ENCODE measurements around the gene EPB41L5. TPM values are rescaled to one million over a fixed set of nuclear protein-coding genes. Genes with fewer than 3 reads are reported as not detected.

The EPB41L5 gene
- 3.4 to 5.7 TPM (median 5.4 TPM) in 5 replicates for total RNA-seq (2022; extraction: Qiagen RNA extraction; ENCODE audit: low read depth)

GRCh38 chr2:120012771-120013596 is at the start of gene EPB41L5:
EPB41L5 (plus strand) TSS chr2:120013077; CDS start chr2:120019085, 6,008 bp downstream.

GRCh38 chr2:120223034-120223912 is 210.4 kb downstream of the EPB41L5 start, which contains the start of gene TMEM185B:
TMEM185B (minus strand) TSS chr2:120223400; CDS start chr2:120222976, 424 bp downstream.

Other genes starting within 250 kb of the EPB41L5 start
- 41.4 to 57.1 TPM (median 46.8 TPM) in 5 replicates for gene TMEM185B, start 210.3 kb downstream of the EPB41L5 start, total RNA-seq (2022; extraction: Qiagen RNA extraction; ENCODE audit: low read depth)
- 58.3 to 81.6 TPM (median 67.0 TPM) in 5 replicates for gene RALB, start 239.8 kb downstream of the EPB41L5 start, total RNA-seq (2022; extraction: Qiagen RNA extraction; ENCODE audit: low read depth)